Natural killer cell (primary cell): ENCODE data around the gene BTBD9. TPM values are rescaled to one million over a fixed set of nuclear protein-coding genes. Genes with fewer than 3 reads are reported as not detected.

Experiments used
- ATAC-seq, 3 donors: fragments of 150-1000 bp in 2 of 3; fragments of 200-7000 bp in 1 of 3; cut with Tn5 transposase; 1 replicate in 1 of 3; 2 replicates in 2 of 3; pipeline ENCODE4 v1.10.0; 2021; ENCODE audit warnings: mild to moderate bottlenecking in 2 of 3, moderate library complexity in 2 of 3
- DNase-seq, 2 donors: peaks; one replicate each; pipeline versions ENCODE4 v3.0.0 to v3.0.0-alpha.2; 2013 to 2021; ENCODE audit warnings: mixed read lengths in 1 of 2
- H3K27ac ChIP-seq: one replicate; pipeline ENCODE4 v1.5.1; 2013; ENCODE audit warnings: mild to moderate bottlenecking, low read length
- H3K27me3 ChIP-seq: one replicate; pipeline ENCODE4 v1.6.1; 2013; ENCODE audit warnings: low read length; ENCODE audit not compliant: control insufficient read depth, insufficient read depth
- H3K36me3 ChIP-seq: one replicate; pipeline ENCODE4 v1.6.1; 2013; ENCODE audit warnings: low read length; ENCODE audit not compliant: control insufficient read depth, insufficient read depth
- H3K4me1 ChIP-seq: one replicate; pipeline ENCODE4 v1.6.1; 2013; ENCODE audit warnings: low read length; ENCODE audit not compliant: control insufficient read depth, insufficient read depth
- H3K4me3 ChIP-seq: one replicate; pipeline ENCODE4 v1.5.1; 2013; ENCODE audit warnings: low read length
- H3K9me3 ChIP-seq: one replicate; pipeline ENCODE4 v1.6.1; 2013; ENCODE audit warnings: low read length; ENCODE audit not compliant: control insufficient read depth, insufficient read depth
- H3K27ac Mint-ChIP-seq, 2 donors: one replicate each; pipeline ENCODE4 v1.8.0; 2022; ENCODE audit warnings: mild to moderate bottlenecking in 2 of 2, mixed read lengths in 2 of 2, moderate library complexity in 1 of 2
- H3K27me3 Mint-ChIP-seq, 2 donors: one replicate each; pipeline ENCODE4 v1.8.0; 2022; ENCODE audit warnings: low read depth in 2 of 2, mixed read lengths in 2 of 2
- H3K36me3 Mint-ChIP-seq: one replicate; pipeline ENCODE4 v1.8.0; 2022; ENCODE audit warnings: mixed read lengths
- H3K4me1 Mint-ChIP-seq, 2 donors: one replicate each; pipeline ENCODE4 v1.8.0; 2022; ENCODE audit warnings: mixed read lengths in 2 of 2
- H3K4me3 Mint-ChIP-seq: one replicate; pipeline ENCODE4 v1.8.0; 2022; ENCODE audit warnings: mild to moderate bottlenecking, moderate library complexity, mixed read lengths
- H3K9me3 Mint-ChIP-seq, 2 donors: one replicate each; pipeline ENCODE4 v1.8.0; 2022; ENCODE audit warnings: mixed read lengths in 2 of 2
- WGBS: methylation state at CpG from one replicate; pipeline ENCODE4 v1.1.7; 2013; ENCODE audit warnings: missing lambda C conversion rate; ENCODE audit not compliant: insufficient coverage; 5-methylcytosine and 5-hydroxymethylcytosine counted together
- intact Hi-C: fragments of 100-400 bp; cut with micrococcal nuclease; formaldehyde crosslinking; loops from one replicate; pipeline ENCODE4 v1.14.2; 2022
- total RNA-seq, 4 donors: library from RNA; stranded (reverse); fragments of 120-200 nt in 1 of 4; gene quantifications; one replicate each; pipeline versions ENCODE4 v1.2.3 to v1.2.4, GENCODE V29; 2013 to 2022
- TF ChIP-seq, protein P1 (sequence below): fragments of 200-600 bp; IDR thresholded peaks from one replicate; pipeline ENCODE4 v1.8.0; 2022; ENCODE audit warnings: antibody characterized with exemption

BTBD9 gene
- total RNA-seq, 3 donors from 2014 or later (not counting 1 experiment from before 2014, with no cell fraction given) = 51.6 to 70.3 (median 54.3) TPM

DNA sequence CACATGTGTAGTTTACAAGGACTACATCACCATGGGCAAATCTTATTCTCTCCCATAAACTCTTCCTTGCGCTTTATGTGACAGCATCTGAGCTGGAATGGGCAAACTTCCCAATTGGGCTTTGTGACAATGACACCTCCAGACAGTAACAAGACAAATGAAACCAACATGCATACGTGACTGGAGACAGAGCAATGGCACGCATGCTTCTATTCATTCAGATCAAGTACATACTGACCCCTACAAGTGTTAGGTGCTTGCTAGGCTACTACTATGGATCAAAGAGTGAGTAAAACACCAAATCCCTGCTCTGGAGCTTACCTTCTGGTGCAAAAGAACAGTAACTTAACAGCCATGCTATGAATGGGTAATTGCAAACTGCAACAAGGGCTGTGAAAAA, 394.9 kb downstream of the BTBD9 start:
- no peaks in the 10 kb centered on the region for H3K36me3 ChIP-seq
- H3K36me3 Mint-ChIP-seq = no peaks in the 10 kb centered on the region
- H3K4me3 ChIP-seq = no peak overlapping the region
- no peak for DNase-seq
- ATAC-seq = no peak
- H3K4me1 ChIP-seq = no peaks in the 10 kb centered on the region
- H3K27ac Mint-ChIP-seq = no peak overlapping the region
- TF ChIP-seq, protein P1, sequence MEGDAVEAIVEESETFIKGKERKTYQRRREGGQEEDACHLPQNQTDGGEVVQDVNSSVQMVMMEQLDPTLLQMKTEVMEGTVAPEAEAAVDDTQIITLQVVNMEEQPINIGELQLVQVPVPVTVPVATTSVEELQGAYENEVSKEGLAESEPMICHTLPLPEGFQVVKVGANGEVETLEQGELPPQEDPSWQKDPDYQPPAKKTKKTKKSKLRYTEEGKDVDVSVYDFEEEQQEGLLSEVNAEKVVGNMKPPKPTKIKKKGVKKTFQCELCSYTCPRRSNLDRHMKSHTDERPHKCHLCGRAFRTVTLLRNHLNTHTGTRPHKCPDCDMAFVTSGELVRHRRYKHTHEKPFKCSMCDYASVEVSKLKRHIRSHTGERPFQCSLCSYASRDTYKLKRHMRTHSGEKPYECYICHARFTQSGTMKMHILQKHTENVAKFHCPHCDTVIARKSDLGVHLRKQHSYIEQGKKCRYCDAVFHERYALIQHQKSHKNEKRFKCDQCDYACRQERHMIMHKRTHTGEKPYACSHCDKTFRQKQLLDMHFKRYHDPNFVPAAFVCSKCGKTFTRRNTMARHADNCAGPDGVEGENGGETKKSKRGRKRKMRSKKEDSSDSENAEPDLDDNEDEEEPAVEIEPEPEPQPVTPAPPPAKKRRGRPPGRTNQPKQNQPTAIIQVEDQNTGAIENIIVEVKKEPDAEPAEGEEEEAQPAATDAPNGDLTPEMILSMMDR = no peak
- 97% methylated on average over 3 of the region's 3 CpGs for WGBS
- H3K27me3 ChIP-seq = no peaks in the 10 kb centered on the region
- no peaks in the 10 kb centered on the region for H3K9me3 ChIP-seq
- H3K4me3 Mint-ChIP-seq = no peak overlapping the region
- peaks cover 0 to 1% of the 10 kb centered on the region in 2 donors for H3K4me1 Mint-ChIP-seq
- no peak overlapping the region for H3K27ac ChIP-seq
- no peaks in the 10 kb centered on the region for H3K9me3 Mint-ChIP-seq
- no peaks in the 10 kb centered on the region for H3K27me3 Mint-ChIP-seq
- intact Hi-C loops = no loop called here

DNA sequence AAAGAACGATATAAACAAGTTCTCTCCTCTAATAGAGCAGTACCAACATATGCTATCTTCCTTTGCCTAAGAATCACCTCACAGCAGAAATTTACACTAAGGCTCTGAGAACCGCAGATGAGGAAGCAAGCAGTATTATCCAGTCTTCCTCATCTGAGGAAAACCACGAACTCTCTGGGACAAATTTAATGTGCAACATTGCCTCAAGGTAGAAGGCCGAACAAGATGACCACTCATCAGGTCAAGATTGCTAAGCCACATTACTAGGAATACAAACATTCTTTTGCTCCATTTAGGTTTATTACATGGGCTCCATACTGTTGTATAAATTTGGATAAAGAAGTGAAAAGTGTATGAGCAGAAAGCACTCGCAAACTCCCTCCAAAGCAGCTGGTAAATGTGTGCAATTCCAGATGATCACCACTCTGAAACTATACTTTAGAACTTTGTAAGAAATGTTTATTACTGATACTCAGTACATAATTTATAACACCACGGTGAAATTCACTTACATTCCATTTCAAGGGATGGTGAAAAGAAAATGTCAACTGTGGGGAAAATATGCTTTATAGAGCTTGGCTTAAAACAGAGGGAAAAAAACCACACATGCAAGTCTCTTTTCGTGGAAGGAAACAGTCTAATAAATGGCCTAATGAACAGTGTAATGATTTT, 398.4 kb downstream of the BTBD9 start:
- Histone ChIP-seq H3K27me3 (no peaks in the 10 kb centered on the region), H3K9me3 (no peaks in the 10 kb centered on the region), H3K27ac (no peak overlapping the region), H3K4me3 (no peak overlapping the region), H3K36me3 (no peaks in the 10 kb centered on the region), H3K4me1 (no peaks in the 10 kb centered on the region)
- no peak for DNase-seq
- WGBS = 92% methylated on average over 5 of the region's 7 CpGs
- H3K4me3 Mint-ChIP-seq = no peak overlapping the region
- TF ChIP-seq, protein P1 = no peak
- no peaks in the 10 kb centered on the region for H3K27me3 Mint-ChIP-seq
- H3K36me3 Mint-ChIP-seq = no peaks in the 10 kb centered on the region
- H3K9me3 Mint-ChIP-seq = no peaks in the 10 kb centered on the region
- H3K4me1 Mint-ChIP-seq = no peaks in the 10 kb centered on the region
- H3K27ac Mint-ChIP-seq = no peak overlapping the region
- no peak for ATAC-seq
- intact Hi-C loops = no loop called here

DNA sequence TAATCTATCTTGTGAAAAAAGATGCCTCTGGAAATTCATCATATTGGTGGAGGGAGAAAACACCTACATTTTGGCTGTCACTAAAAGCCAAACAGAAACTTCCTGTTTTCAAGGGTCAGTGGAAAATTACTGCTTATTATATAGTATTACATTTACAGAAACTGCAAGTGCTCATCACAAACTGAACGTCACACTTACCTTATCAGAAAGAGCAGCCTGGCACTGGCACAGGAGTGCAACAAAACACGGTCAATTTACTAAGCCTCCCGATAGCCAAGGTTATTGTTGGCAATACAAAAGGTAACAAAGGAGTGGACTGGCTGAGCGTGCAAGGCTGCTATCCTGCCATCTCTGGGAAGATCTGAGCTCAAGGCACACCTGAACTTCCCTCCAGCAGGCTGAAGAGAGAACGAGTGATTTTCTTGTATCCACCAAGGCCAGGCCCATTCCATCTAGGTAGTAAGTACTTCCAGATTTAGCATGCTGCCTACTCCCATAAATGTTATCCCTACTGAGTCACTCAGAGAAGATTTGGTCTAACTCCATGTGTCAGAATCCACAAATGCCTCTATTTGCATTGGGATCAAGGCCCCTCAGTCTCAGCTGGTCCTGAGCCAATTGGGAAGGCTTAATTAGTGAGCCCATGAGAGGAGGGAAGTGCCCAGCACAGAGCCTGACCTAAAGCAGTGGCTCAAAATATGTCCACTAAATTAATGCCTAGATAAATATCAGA, 399.8 kb downstream of the BTBD9 start:
- Mint-ChIP-seq H3K27ac (no peak overlapping the region), H3K9me3 (no peaks in the 10 kb centered on the region), H3K4me3 (no peak overlapping the region), H3K4me1 (peaks cover 6 to 7% of the 10 kb centered on the region in 2 donors), H3K27me3 (no peaks in the 10 kb centered on the region), H3K36me3 (no peaks in the 10 kb centered on the region)
- Histone ChIP-seq H3K27me3 (no peaks in the 10 kb centered on the region), H3K36me3 (no peaks in the 10 kb centered on the region), H3K4me3 (no peak overlapping the region), H3K27ac (no peak overlapping the region), H3K4me1 (no peaks in the 10 kb centered on the region), H3K9me3 (no peaks in the 10 kb centered on the region)
- WGBS = 73% methylated on average over 5 of the region's 5 CpGs
- intact Hi-C loops = no loop called here
- no peak for DNase-seq
- TF ChIP-seq, protein P1 = no peak
- no peak for ATAC-seq
